T47D (cell line): Measurements from ENCODE around the gene UBE2V1.
"Not testable (repeated sequence)": the region's sequence is repeated elsewhere in the genome, so short reads cannot be mapped to it uniquely, and the experiment has no call there.

Experiments used
- DNase-seq, 2 experiments: peaks; one replicate each; pipeline versions ENCODE4 v3.0.0 to v3.0.0-alpha.2; 2011 to 2012; ENCODE audit warnings: low read depth in 1 of 2, low spot score in 1 of 2
- JUND ChIP-seq: IDR thresholded peaks from 2 replicates; pipeline ENCODE4 v1.6.1; 2012; ENCODE audit warnings: low read depth
- in situ Hi-C: cut with HindIII; loops from 2 replicates; pipeline ENCODE4 v1.10.0; 2016; ENCODE audit warnings: low sequenced_read_pairs, low pct_unique_long_range_greater_than_20kb

UBE2V1 gene

GRCh38 chr20:50107086-50107660 lies 5.8 kb downstream of the UBE2V1 start:
- no peak for DNase-seq
- TF ChIP-seq JUND = no peak

GRCh38 chr20:50106669-50107068 lies 6.3 kb downstream of the UBE2V1 start:
- in situ Hi-C loops, DNase-seq: not testable (repeated sequence)

More at GRCh38 chr20:50107086-50107660, 5.8 kb downstream of the UBE2V1 start:
- in situ Hi-C loops = no loop called here

- DNase-seq, in situ Hi-C loops: not testable (repeated sequence)
These were observed 9.4 kb downstream of the UBE2V1 start for GRCh38 chr20:50103464-50104107.

DNA sequence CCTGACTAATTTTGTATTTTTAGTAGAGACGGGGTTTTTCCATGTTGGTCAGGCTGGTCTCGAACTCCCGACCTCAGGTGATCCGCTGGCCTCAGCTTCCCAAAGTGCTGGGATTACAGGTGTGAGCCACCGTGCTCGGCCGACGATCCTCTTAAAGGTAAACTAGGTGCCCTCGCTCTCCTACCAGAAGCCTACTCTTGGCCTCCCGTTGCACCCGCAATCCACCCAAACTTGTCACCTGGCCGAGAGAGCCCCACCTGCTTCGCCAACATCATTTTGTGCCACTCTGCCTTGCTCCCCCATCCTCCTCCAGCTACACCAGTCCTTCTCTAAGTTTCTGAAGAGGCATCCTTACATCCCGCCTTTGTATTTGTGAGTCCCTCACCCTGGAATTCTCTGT lies 10.4 kb downstream of the UBE2V1 start:
- in situ Hi-C loops, DNase-seq: not testable (repeated sequence)

DNA sequence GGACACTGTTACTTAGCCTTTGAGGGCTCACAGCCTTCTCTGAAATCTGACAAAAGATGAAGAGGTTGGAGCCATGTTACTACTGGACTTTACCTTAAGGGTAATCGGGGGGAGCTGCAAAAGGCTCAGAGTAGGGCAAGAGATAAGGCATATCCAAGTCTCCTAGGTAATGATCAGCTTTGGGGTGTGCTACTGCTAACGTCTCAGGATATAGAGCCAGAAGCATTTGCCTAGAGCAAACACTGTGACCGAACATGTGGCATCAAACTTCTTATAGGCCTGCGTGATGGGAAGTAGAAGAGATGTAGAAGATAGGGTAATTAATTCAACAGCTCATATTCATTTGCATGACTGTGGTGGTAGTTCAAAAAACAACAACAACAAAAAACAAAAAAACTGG lies 11.1 kb downstream of the UBE2V1 start:
- no peak for TF ChIP-seq JUND
- in situ Hi-C loops = no loop called here
- no peak for DNase-seq

GRCh38 chr20:50101281-50101680 lies 11.7 kb downstream of the UBE2V1 start:
- DNase-seq = no peak

DNA sequence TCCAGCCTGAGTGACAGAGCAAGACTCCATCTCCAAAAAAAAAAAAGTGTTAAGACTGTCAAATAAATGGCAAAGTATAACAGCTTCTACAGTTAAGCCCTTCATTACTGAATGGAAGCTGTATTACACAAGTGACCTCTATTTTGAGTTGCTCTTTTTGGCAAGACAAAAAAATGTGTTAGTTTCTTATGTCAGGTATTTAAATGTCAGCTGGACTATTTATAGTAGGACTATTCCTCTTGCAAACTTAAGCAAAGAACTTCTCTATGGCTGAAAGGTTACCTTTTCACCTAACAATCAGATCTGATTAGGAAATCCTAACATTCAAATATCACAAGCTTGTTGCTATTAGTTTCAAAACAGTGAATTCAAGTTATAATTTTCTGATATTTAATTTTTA lies 12.4 kb downstream of the UBE2V1 start:
- in situ Hi-C loops = no loop called here
- TF ChIP-seq JUND = no peak
- no peak for DNase-seq

More at GRCh38 chr20:50101281-50101680, 11.7 kb downstream of the UBE2V1 start:
- in situ Hi-C loops = no loop called here
- TF ChIP-seq JUND = no peak

DNA sequence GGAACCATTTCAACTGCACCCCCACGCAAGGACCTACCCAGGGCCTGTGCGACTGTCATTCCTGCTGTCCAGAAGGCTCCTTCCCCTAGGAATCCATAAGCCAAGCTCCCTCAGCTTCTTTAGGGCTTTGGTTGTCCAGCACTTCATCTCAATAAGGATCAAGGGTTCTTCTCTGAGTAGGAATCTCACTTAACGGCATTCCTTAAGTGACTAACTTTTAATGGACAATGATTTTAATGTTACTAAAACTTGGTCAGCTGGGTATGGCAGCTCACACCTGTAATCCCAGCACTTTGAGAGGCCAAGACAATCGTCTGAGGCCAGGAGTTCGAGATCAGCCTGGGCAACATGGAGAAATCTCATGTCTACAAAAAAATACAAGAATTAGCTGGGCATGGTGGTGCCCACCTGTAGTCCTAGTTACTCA lies 13.4 kb downstream of the UBE2V1 start:
- in situ Hi-C loops = no loop called here
- TF ChIP-seq JUND = no peak
- peak in 1 of 2 experiments; percentile 62 for DNase-seq

DNA sequence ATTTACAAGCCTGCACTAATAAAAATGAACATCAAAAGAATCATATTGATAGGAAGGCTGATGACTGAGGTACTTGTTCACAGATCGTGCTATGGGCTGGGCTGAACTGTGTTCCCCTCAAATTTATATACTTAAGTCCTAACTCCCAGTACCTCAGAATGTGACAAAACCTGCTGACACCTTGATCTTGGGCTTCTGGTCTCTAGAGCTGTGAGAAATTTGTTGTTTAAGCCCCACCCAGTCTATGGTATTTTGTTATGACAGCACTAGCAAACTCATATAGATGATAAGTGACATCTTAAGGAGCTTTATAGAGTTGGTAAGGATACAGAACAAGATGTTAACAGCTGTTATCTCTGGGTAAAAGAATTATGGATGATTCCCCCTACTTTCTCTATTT lies 13.8 kb downstream of the UBE2V1 start:
- no peak for TF ChIP-seq JUND
- no peak for DNase-seq
- in situ Hi-C loops = no loop called here

GRCh38 chr20:50098259-50098658 lies 14.7 kb downstream of the UBE2V1 start:
- DNase-seq = no peak
- TF ChIP-seq JUND = no peak
- in situ Hi-C loops = no loop called here

DNA sequence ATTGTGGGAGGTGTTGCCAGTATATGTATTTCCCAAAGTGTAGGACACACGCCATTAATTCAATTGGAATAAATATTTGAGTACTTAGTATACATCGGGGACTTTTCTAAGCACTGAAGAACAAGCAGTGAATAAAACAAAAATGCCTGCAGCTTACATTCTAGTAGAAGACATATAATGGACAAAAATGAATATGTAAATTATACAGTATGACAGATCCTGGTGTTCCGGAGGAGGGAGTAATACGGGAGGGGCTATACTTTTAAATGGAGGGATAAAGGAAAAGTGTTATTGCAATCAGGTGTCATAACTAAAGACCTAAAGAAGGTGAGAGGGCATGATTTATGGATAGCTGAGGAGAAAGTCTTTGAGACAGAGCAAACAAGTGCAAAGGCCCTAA lies 15.1 kb downstream of the UBE2V1 start:
- DNase-seq = no peak
- TF ChIP-seq JUND = no peak
- in situ Hi-C loops = no loop called here

GRCh38 chr20:50096237-50096636 lies 16.7 kb downstream of the UBE2V1 start:
- no peak for DNase-seq
- in situ Hi-C loops = no loop called here
- no peak for TF ChIP-seq JUND

GRCh38 chr20:50095476-50096078 lies 17.4 kb downstream of the UBE2V1 start:
- DNase-seq = no peak
- no peak for TF ChIP-seq JUND
- in situ Hi-C loops = no loop called here
